ENCODE measurements around the gene ZNF670.

ZNF670 gene

GRCh38 chr1:247104965-247105364 lies 26.4 kb upstream of the ZNF670 start:
- in situ Hi-C loops (cut with MboI; ENCODE audit: low sequenced_read_pairs): no loop called here

- in situ Hi-C loops (cut with MboI; ENCODE audit: low sequenced_read_pairs): no loop called here
These were observed 25.4 kb upstream of the ZNF670 start, which contains the start of gene ZNF669 for GRCh38 chr1:247103859-247104591. Gene ZNF669 (minus strand): TSS chr1:247104356. CDS start chr1:247104199, 157 bp downstream.

GRCh38 chr1:247102381-247102780 lies 23.8 kb upstream of the ZNF670 start:
- in situ Hi-C loops (cut with MboI; ENCODE audit: low sequenced_read_pairs): no loop called here

- in situ Hi-C loops (cut with MboI; ENCODE audit: low sequenced_read_pairs): no loop called here
These were observed 22.2 kb upstream of the ZNF670 start for GRCh38 chr1:247100676-247101279.

GRCh38 chr1:247096958-247097357 lies 18.3 kb upstream of the ZNF670 start:
- in situ Hi-C loops (cut with MboI; ENCODE audit: low sequenced_read_pairs): no loop called here

- in situ Hi-C loops (cut with MboI; ENCODE audit: low sequenced_read_pairs): no loop called here
These were observed 17.9 kb upstream of the ZNF670 start for GRCh38 chr1:247096544-247096943.

GRCh38 chr1:247096112-247096511 lies 17.5 kb upstream of the ZNF670 start:
- in situ Hi-C loops (cut with MboI; ENCODE audit: low sequenced_read_pairs): no loop called here

- in situ Hi-C loops (cut with MboI; ENCODE audit: low sequenced_read_pairs): no loop called here
These were observed 11.8 kb upstream of the ZNF670 start for GRCh38 chr1:247090455-247090854.

GRCh38 chr1:247089616-247090375 lies 11.2 kb upstream of the ZNF670 start:
- in situ Hi-C loops (cut with MboI; ENCODE audit: low sequenced_read_pairs): no loop called here

- in situ Hi-C loops (cut with MboI; ENCODE audit: low sequenced_read_pairs): no loop called here
These were observed 10.4 kb upstream of the ZNF670 start for GRCh38 chr1:247088967-247089366.

GRCh38 chr1:247087256-247087655 lies 8.6 kb upstream of the ZNF670 start:
- in situ Hi-C loops (cut with MboI; ENCODE audit: low sequenced_read_pairs): no loop called here

GRCh38 chr1:247085310-247085709 lies 6.7 kb upstream of the ZNF670 start:
- in situ Hi-C loops (cut with MboI; ENCODE audit: low sequenced_read_pairs): no loop called here

GRCh38 chr1:247084771-247085170 lies 6.2 kb upstream of the ZNF670 start:
- in situ Hi-C loops (cut with MboI; ENCODE audit: low sequenced_read_pairs): no loop called here

- in situ Hi-C loops (cut with MboI; ENCODE audit: low sequenced_read_pairs): no loop called here
These were observed 697 bp upstream of the ZNF670 start for GRCh38 chr1:247079141-247079874.

- in situ Hi-C loops (cut with MboI; ENCODE audit: low sequenced_read_pairs): no loop called here
These were observed 744 bp downstream of the ZNF670 start for GRCh38 chr1:247077876-247078257.

- in situ Hi-C loops (cut with MboI; ENCODE audit: low sequenced_read_pairs): no loop called here
These were observed 1.4 kb downstream of the ZNF670 start for GRCh38 chr1:247077213-247077612.

- in situ Hi-C loops (cut with MboI; ENCODE audit: low sequenced_read_pairs): no loop called here
These were observed 8.0 kb downstream of the ZNF670 start for GRCh38 chr1:247070645-247071044.

GRCh38 chr1:247064304-247064703 lies 14.3 kb downstream of the ZNF670 start:
- in situ Hi-C loops (cut with MboI; ENCODE audit: low sequenced_read_pairs): no loop called here

- in situ Hi-C loops (cut with MboI; ENCODE audit: low sequenced_read_pairs): no loop called here
These were observed 17.8 kb downstream of the ZNF670 start for GRCh38 chr1:247060771-247061170.

GRCh38 chr1:247056071-247056470 lies 22.5 kb downstream of the ZNF670 start:
- in situ Hi-C loops (cut with MboI; ENCODE audit: low sequenced_read_pairs): no loop called here

- in situ Hi-C loops (cut with MboI; ENCODE audit: low sequenced_read_pairs): no loop called here
These were observed 23.6 kb downstream of the ZNF670 start for GRCh38 chr1:247054992-247055415.
